IgD-negative memory B cell (primary cell): ENCODE results near the gene ZFP36L1. TPM values are rescaled to one million over a fixed set of nuclear protein-coding genes. Genes with fewer than 3 reads are reported as not detected.

Experiments used
- H3K27ac Mint-ChIP-seq, 3 donors: one replicate each; pipeline ENCODE4 v1.8.0; 2020 to 2022; ENCODE audit warnings: mild to moderate bottlenecking in 3 of 3, mixed read lengths in 3 of 3, moderate library complexity in 1 of 3
- H3K27me3 Mint-ChIP-seq: one replicate; pipeline ENCODE4 v1.8.0; 2021; ENCODE audit warnings: mixed read lengths
- H3K36me3 Mint-ChIP-seq: one replicate; pipeline ENCODE4 v1.8.0; 2020; ENCODE audit warnings: mild to moderate bottlenecking, mixed read lengths
- H3K4me1 Mint-ChIP-seq, 3 donors: one replicate each; pipeline ENCODE4 v1.8.0; 2020 to 2022; ENCODE audit warnings: mixed read lengths in 3 of 3, mild to moderate bottlenecking in 1 of 3
- H3K4me3 Mint-ChIP-seq, 4 donors: one replicate each; pipeline ENCODE4 v1.8.0; 2020 to 2022; ENCODE audit warnings: mild to moderate bottlenecking in 4 of 4, mixed read lengths in 4 of 4, moderate library complexity in 3 of 4
- H3K9me3 Mint-ChIP-seq, 3 donors: one replicate each; pipeline ENCODE4 v1.8.0; 2020 to 2021; ENCODE audit warnings: mixed read lengths in 3 of 3, mild to moderate bottlenecking in 1 of 3
- polyA plus RNA-seq: library from polyadenylated mRNA; unstranded; fragments of 300-500 nt; fragmentation: Illumina TruSeq; gene quantifications from one replicate; pipeline ENCODE4 v1.2.3, GENCODE V29; 2021

Gene ZFP36L1, protein sequence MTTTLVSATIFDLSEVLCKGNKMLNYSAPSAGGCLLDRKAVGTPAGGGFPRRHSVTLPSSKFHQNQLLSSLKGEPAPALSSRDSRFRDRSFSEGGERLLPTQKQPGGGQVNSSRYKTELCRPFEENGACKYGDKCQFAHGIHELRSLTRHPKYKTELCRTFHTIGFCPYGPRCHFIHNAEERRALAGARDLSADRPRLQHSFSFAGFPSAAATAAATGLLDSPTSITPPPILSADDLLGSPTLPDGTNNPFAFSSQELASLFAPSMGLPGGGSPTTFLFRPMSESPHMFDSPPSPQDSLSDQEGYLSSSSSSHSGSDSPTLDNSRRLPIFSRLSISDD
- 275 TPM for polyA plus RNA-seq

DNA sequence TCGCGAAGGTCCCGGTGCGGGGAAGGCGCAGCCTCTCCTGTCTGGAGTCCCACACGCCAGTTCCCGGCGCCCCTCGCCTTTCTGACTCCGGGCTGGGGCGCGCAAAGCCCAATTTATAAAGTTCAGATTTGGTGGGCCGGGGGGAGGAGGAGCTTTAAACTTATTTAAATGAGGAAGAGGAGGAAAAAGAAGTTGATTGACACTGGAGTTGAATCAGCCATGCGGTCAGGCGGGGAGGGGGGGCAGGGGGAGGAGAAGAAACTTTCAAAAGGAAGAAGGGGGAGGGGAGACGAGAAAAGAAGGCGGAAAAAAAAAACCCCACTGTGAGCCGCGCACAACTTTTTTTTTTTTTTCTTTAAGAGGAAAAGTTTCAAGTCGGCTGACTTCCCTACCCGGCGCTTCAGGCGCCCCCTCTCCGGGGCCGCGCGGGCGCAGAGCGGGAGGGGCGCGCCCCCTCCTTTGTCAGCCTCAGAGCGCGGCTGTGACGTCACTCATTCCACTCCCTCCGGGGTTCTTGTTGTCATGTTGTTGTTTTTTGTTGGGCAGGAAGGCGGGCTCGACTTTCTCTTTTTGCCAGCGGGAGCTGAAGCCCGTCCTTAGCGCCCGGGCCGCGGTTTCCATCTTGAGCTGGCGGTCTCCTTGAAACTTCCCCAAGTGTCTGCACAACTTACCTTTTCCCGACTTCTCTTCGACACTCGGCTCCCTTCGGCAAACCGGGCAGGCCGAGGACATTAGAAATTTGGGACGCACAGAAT is at the start of gene ZFP36L1:
Gene ZFP36L1 (minus strand): TSS at position 89 of the 755 bp plus-strand sequence. CDS start 129 bp downstream, outside the sequence.
- H3K36me3 Mint-ChIP-seq = peaks cover 18% of the 10 kb centered on the region
- H3K4me3 Mint-ChIP-seq = peak within 1 kb of the TSS; percentile 95 to 99 (median 98)
- peaks cover 28 to 42% (median 32%) of the 10 kb centered on the region in 3 donors for H3K4me1 Mint-ChIP-seq
- no peaks in the 10 kb centered on the region for H3K9me3 Mint-ChIP-seq
- peak within 1 kb of the TSS; percentile 100 for H3K27ac Mint-ChIP-seq
- peaks cover 1% of the 10 kb centered on the region for H3K27me3 Mint-ChIP-seq

DNA sequence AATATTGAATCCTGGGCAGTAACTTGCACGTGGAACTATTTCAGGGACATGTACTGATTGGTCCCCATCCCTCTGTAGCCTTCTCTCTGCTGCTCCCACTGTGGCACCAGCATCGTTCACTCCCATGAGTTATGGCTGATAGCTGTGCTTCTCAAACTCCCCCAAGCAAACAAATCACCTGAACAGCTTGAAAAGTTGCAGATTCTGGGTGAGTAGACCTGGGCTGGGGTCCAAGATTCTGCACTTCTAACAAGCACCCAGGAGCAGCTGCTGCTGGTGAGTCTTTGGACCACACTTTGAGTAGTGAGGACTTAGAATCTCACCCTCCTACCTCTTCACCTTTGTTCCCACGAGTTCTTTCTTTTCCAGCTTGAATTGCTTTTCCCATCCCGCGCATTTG is 49.4 kb upstream of the ZFP36L1 start:
- Mint-ChIP-seq H3K9me3 (peaks cover 0 to 1% (median 0%) of the 10 kb centered on the region in 3 donors), H3K27ac (no peak overlapping the region), H3K36me3 (no peaks in the 10 kb centered on the region), H3K27me3 (peaks cover 1% of the 10 kb centered on the region), H3K4me3 (no peak overlapping the region), H3K4me1 (peaks cover 1 to 18% (median 6%) of the 10 kb centered on the region in 3 donors)

DNA sequence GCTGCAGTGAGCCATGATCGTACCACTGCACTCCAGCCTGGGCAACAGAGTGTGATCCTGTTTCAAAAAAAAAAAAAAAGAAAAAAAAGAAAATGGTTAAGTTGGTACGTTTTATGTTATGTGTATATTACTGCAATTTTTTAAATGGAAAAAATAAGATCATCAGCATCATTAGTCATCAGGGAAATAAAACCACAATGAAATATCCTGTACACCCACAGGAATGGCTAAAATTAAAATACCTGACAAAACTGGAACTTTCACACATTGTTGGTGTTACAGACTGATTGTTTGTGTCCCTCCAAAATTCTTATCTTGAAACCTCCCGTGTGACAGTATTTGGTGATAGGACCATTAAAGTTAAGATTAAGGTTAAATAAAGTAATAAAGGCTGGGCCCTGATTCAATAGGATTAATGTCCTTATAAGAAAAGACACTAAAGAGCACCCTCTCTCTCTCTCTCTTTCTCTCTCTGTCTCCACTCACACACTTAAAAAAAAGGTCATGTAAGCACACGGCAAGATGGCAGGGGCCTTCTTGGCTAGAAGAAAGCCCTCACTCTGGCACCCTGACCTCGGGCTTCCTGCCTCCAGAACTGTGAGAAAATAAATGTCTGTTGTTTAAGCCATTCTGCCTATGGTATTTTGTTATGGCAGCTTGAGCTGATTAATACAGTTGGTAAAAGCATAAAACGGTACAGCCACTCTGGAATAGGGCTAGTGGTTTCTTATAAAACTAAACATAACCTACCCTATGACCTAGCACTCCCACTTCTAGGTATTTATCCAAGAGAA is 48.3 kb upstream of the ZFP36L1 start:
- Mint-ChIP-seq H3K4me1 (peaks cover 1 to 18% (median 6%) of the 10 kb centered on the region in 3 donors), H3K9me3 (peaks cover 2 to 8% (median 7%) of the 10 kb centered on the region in 3 donors), H3K36me3 (no peaks in the 10 kb centered on the region), H3K27ac (peak overlapping the region in 1 of 3 donors; percentile 64), H3K4me3 (no peak overlapping the region), H3K27me3 (peaks cover 1% of the 10 kb centered on the region)

DNA sequence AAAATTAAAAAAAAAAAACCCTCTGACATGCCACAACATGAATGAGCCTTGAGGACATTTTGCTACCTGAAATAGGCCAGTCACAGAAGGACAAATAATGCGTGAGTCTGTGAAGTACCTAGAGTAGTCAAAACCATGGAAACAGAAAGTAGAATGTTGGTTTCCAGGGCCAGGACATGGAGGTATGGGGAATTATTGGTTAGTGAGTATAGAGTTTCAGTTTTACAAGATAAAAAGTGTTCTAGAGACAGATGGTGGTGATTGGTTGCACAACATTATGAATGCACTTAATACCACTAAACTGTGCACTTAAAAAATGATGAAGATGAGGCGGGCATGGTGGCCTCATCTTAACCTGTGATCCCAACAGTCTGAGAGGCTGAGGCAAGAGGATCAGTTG is 47.6 kb upstream of the ZFP36L1 start:
- peaks cover 2 to 24% (median 6%) of the 10 kb centered on the region in 3 donors for H3K4me1 Mint-ChIP-seq
- H3K4me3 Mint-ChIP-seq = no peak overlapping the region
- H3K27me3 Mint-ChIP-seq = peaks cover 1% of the 10 kb centered on the region
- peaks cover 6 to 16% (median 11%) of the 10 kb centered on the region in 3 donors for H3K9me3 Mint-ChIP-seq
- no peak overlapping the region for H3K27ac Mint-ChIP-seq
- no peaks in the 10 kb centered on the region for H3K36me3 Mint-ChIP-seq

DNA sequence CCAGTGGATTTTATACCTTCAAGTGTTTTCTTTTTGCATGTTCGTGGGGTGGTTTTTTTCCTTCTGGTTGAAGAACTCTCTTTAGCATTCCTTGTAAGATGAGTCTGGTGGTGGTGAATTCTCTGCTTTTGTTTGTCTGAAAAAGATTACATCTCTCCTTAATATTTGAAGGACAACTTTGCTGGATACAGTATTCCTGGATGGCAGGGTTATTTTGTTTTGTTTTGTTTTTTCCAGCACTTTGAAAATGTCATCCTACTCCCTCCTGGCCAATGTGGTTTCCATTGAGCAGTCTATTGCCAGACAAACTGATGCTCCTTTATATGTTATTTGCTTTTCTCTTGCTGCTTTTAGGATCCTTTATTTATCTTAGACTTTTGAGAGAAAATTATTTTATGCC is 43.2 kb upstream of the ZFP36L1 start:
- H3K9me3 Mint-ChIP-seq = peaks cover 6 to 22% (median 16%) of the 10 kb centered on the region in 3 donors
- H3K4me3 Mint-ChIP-seq = no peak overlapping the region
- H3K36me3 Mint-ChIP-seq = no peaks in the 10 kb centered on the region
- H3K4me1 Mint-ChIP-seq = peaks cover 0 to 18% (median 9%) of the 10 kb centered on the region in 3 donors
- no peaks in the 10 kb centered on the region for H3K27me3 Mint-ChIP-seq
- H3K27ac Mint-ChIP-seq = peak overlapping the region in 2 of 3 donors; percentile 14 to 32

DNA sequence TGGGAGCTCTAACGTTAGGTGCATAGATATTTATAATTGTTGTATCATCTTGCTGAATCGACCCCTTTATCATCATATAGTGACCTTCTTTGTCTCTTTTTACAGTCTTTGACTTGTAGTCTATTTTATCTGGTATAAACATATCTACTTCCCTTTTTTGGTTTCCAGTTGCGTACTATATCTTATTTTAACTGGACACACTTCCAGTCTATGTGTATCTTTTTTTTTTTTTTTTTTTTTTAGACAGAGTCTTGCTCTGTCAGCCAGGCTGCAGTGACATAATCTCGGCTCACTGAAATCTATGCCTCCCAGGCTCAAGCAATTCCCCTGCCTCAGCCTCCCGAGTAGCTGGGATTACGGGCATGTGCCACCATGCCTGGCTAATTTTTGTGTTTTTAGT is 41.9 kb upstream of the ZFP36L1 start:
- peak overlapping the region in 3 of 4 donors; percentile 4 to 81 (median 38) for H3K4me3 Mint-ChIP-seq
- peak overlapping the region in 1 of 3 donors; percentile 1 for H3K27ac Mint-ChIP-seq
- peaks cover 0 to 18% (median 9%) of the 10 kb centered on the region in 3 donors for H3K4me1 Mint-ChIP-seq
- no peaks in the 10 kb centered on the region for H3K36me3 Mint-ChIP-seq
- H3K9me3 Mint-ChIP-seq = peaks cover 6 to 22% (median 16%) of the 10 kb centered on the region in 3 donors
- no peaks in the 10 kb centered on the region for H3K27me3 Mint-ChIP-seq

DNA sequence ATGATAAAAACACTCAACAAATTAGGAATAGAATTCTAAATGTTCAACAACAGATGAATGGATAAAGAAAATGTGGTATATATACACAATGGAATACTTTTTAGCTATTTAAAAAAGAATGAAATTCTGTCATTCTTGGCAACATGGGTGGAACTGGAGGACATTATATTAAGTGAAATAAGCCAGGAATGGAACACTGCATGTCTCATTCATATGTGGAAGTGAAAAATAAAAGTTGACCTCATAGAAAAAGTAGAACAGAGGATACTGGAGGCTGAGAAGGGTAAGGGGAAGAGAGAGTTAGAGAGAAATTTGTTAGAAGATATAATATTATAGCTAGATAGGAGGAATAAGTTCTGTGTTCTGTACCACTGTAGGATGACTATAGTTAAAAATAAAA is 35.8 kb upstream of the ZFP36L1 start:
- no peaks in the 10 kb centered on the region for H3K27me3 Mint-ChIP-seq
- no peaks in the 10 kb centered on the region for H3K36me3 Mint-ChIP-seq
- H3K27ac Mint-ChIP-seq = no peak overlapping the region
- H3K4me1 Mint-ChIP-seq = peaks cover 4 to 11% (median 6%) of the 10 kb centered on the region in 3 donors
- H3K9me3 Mint-ChIP-seq = peaks cover 0 to 5% (median 4%) of the 10 kb centered on the region in 3 donors
- no peak overlapping the region for H3K4me3 Mint-ChIP-seq

DNA sequence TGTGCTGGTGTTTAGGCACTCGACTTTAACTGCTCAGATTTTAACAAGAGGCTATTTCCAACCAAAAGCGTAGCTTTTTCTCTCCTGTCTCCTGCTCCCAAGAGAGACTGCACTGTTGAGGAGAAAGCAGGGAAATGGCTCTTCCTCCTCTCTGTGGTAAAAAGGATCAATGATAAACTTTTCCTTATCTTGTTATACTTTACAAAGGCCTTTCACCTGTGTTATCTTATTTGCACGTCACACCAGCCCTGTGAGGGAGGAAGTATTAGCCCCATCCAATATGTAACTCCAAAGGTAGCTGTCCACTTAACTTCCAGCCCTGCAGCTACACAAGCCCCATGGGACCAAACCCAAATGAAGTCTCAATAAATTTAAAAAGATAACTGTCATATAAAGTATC is 32.9 kb upstream of the ZFP36L1 start:
- H3K4me3 Mint-ChIP-seq = no peak overlapping the region
- H3K27me3 Mint-ChIP-seq = no peaks in the 10 kb centered on the region
- H3K27ac Mint-ChIP-seq = no peak overlapping the region
- no peaks in the 10 kb centered on the region for H3K9me3 Mint-ChIP-seq
- H3K36me3 Mint-ChIP-seq = no peaks in the 10 kb centered on the region
- H3K4me1 Mint-ChIP-seq = peaks cover 15 to 30% (median 25%) of the 10 kb centered on the region in 3 donors

DNA sequence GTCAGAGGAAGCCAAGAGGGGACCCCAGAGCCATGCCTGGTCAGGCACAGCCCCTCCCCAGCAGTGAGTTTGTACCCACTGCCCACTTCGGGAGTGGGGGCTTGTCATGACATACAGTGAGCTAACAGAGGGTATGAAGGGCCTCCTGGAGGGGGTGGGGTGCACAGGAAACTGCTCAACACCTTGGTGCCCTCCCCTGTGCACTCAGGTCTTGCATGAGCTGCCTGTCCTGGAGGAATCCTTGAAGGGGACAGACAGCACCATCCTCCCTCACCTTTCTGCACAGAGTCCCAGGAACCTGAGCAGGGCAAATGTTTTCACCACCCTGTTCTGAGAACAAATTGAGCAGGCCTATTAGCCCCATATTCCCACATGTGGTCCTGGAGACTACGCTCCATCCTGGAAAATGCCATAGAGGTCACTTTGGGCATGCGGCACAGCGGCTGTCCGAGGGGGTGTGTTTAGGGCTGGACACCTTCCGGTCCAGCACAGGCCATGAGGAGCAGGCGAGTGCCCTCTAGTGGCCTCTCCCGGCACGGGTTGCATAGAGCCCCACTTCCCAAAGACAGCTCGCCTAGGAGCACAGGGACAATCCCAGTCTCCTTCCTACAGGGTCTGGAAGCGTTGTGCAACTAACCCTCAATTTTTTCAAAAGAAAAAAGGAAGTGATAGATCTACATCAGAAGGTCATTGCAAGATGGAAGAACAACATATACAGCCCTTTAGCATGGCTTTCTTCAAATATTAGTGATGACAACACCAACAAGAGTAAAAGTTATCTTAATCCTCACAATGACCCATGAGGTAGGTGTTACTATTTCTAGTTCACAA is 31.9 kb upstream of the ZFP36L1 start:
- Mint-ChIP-seq H3K36me3 (no peaks in the 10 kb centered on the region), H3K4me3 (peak overlapping the region in 1 of 4 donors; percentile 43), H3K27ac (no peak overlapping the region), H3K9me3 (no peaks in the 10 kb centered on the region), H3K4me1 (peaks cover 20 to 38% (median 34%) of the 10 kb centered on the region in 3 donors), H3K27me3 (no peaks in the 10 kb centered on the region)

DNA sequence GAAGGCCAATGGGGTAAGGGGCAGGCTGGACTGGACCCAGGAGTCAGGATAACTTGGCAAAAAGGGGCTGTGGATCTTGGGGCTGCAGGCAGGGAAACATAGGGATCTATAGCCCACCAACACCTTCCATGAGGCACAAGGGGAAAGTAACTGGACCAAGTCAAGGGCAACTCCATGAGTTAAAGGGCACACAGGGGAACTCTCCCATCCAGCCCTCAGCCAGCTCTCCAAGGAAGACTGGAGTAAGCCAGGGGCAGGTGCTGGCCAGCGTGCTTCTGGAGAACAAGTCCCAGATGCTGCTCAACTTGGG is 31.3 kb upstream of the ZFP36L1 start:
- no peaks in the 10 kb centered on the region for H3K36me3 Mint-ChIP-seq
- peaks cover 20 to 40% (median 39%) of the 10 kb centered on the region in 3 donors for H3K4me1 Mint-ChIP-seq
- H3K27ac Mint-ChIP-seq = no peak overlapping the region
- peak overlapping the region in 1 of 4 donors; percentile 43 for H3K4me3 Mint-ChIP-seq
- H3K9me3 Mint-ChIP-seq = no peaks in the 10 kb centered on the region
- H3K27me3 Mint-ChIP-seq = no peaks in the 10 kb centered on the region

DNA sequence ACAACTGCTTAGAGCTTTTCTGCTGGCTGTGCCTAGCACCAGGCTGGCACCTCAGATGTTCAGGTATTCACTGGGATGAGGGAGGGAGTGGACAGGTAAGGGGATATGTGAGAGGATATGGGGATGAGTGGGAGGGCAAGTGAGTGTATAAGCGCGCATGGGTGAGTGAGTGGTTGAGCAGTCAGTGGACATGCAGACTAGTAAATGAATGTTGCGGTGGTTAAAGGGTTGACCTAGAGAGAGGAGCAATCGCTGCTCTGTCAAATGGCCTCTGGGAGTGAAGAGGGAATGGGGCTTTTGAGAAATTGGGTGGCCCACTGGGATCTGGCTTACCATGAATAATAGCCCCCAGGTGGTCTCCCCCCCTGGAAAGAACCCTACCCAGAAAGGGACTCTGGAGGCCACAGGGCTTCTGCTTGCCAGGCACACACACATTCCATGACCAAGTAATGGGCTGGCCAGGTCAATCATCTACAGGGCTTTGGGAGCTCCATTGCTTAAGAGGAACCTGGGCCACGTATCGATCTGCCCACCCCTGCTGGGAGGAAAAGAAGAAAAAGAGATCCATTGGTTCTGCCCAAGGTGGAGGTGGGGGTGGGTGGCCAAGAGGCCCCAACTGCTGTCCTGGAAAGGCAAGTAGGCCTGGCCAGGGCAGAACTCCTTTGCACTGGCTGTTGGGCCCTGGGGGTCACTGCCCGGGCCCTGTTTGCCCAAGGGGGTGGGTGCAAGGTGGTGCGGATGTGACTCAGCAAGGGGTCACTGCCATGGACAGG is 30.8 kb upstream of the ZFP36L1 start:
- Mint-ChIP-seq H3K4me3 (peak overlapping the region in 1 of 4 donors; percentile 28), H3K4me1 (peaks cover 20 to 39% (median 37%) of the 10 kb centered on the region in 3 donors), H3K27me3 (no peaks in the 10 kb centered on the region), H3K36me3 (no peaks in the 10 kb centered on the region), H3K9me3 (no peaks in the 10 kb centered on the region), H3K27ac (peak overlapping the region in 1 of 3 donors; percentile 39)

DNA sequence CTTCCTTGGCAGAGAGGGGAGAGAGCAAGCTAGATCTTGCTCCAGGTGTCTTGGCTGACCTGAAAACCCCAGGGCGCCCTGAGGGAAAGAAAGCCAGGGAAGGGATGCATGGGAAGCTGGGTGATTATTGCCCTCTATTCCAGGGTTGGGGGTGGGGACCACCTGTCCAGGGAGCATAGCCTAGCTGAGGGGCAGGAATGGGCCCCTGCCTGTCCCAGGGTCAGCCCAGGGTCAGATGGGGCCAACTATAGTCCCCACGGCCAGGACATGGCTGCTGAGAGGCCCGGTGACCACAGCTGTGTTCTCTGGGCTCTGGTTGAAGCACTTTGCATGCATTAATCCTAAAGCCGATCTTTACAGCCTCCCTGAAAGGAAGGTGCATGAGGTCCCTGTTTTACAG is 30.1 kb upstream of the ZFP36L1 start:
- Mint-ChIP-seq H3K27me3 (no peaks in the 10 kb centered on the region), H3K4me3 (peak overlapping the region in 1 of 4 donors; percentile 39), H3K4me1 (peaks cover 20 to 40% (median 37%) of the 10 kb centered on the region in 3 donors), H3K27ac (peak overlapping the region in 1 of 3 donors; percentile 23), H3K36me3 (no peaks in the 10 kb centered on the region), H3K9me3 (no peaks in the 10 kb centered on the region)

DNA sequence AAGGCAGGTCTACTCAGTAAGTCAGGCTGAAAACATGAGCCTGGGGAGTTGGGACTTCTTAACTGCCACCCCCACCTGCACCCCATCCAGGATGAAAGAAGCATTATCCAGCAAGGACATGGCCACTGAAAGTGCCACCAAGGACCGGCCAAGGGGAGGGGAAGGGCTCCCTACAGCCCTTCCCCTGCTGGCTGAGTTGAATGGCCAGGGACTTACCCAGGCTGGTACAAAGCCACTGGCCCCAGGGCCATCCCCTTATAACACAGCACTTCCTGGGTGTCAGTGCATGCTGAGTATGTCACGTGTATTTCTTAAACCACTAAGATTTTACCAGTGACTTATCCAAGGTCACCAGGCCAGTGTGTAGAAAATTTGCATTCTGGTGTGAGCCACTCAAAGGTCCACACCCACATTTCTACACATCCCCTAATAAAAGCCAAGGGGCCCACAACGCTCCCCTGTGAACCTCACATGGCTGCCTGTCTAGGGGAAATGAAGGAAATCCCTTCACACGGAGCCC is 29.3 kb upstream of the ZFP36L1 start:
- Mint-ChIP-seq H3K4me1 (peaks cover 24 to 46% (median 43%) of the 10 kb centered on the region in 3 donors), H3K27ac (peak overlapping the region; percentile 84 to 92 (median 91)), H3K4me3 (peak overlapping the region; percentile 44 to 83 (median 77)), H3K9me3 (no peaks in the 10 kb centered on the region), H3K27me3 (no peaks in the 10 kb centered on the region), H3K36me3 (no peaks in the 10 kb centered on the region)
